Measurements from ENCODE around the gene AUTS2.

The AUTS2 gene

GRCh38 chr7:69873512-69873911 lies 275.2 kb downstream of the AUTS2 start:
- H3K36me3 ChIP-seq = no peaks in the 10 kb centered on the region
- no peak for DNase-seq
- no peaks in the 10 kb centered on the region for H3K27me3 ChIP-seq (ENCODE audit: insufficient read depth, low read depth, severe bottlenecking)
- peak overlapping the region; percentile 24; the same call in 1 of the 2 replicates for H3K27ac ChIP-seq
- H3K4me3 ChIP-seq (ENCODE audit: low read depth, low read length) = no peak overlapping the region
- TF ChIP-seq CTCF (IDR thresholded peaks at IDR 0.05; ENCODE audit: low read depth, low read length) = no peak
- no peaks in the 10 kb centered on the region for H3K9me3 ChIP-seq (ENCODE audit: severe bottlenecking)

- no peak for TF ChIP-seq CTCF (IDR thresholded peaks at IDR 0.05; ENCODE audit: low read depth, low read length)
- no peak for DNase-seq
- Histone ChIP-seq H3K36me3 (no peaks in the 10 kb centered on the region), H3K4me3 (ENCODE audit: low read depth, low read length) (no peak overlapping the region), H3K9me3 (ENCODE audit: severe bottlenecking) (no peaks in the 10 kb centered on the region), H3K27me3 (ENCODE audit: insufficient read depth, low read depth, severe bottlenecking) (no peaks in the 10 kb centered on the region), H3K27ac (no peak overlapping the region)
Observed at GRCh38 chr7:69878015-69878414, 279.7 kb downstream of the AUTS2 start.

GRCh38 chr7:69878591-69878990 lies 280.3 kb downstream of the AUTS2 start:
- Histone ChIP-seq H3K9me3 (ENCODE audit: severe bottlenecking) (no peaks in the 10 kb centered on the region), H3K4me3 (ENCODE audit: low read depth, low read length) (no peak overlapping the region), H3K36me3 (no peaks in the 10 kb centered on the region), H3K27ac (no peak overlapping the region), H3K27me3 (ENCODE audit: insufficient read depth, low read depth, severe bottlenecking) (no peaks in the 10 kb centered on the region)
- TF ChIP-seq CTCF (IDR thresholded peaks at IDR 0.05; ENCODE audit: low read depth, low read length) = no peak
- DNase-seq = no peak

GRCh38 chr7:69879989-69880388 lies 281.7 kb downstream of the AUTS2 start:
- no peak overlapping the region for H3K4me3 ChIP-seq (ENCODE audit: low read depth, low read length)
- no peaks in the 10 kb centered on the region for H3K9me3 ChIP-seq (ENCODE audit: severe bottlenecking)
- TF ChIP-seq CTCF (IDR thresholded peaks at IDR 0.05; ENCODE audit: low read depth, low read length) = no peak
- no peaks in the 10 kb centered on the region for H3K27me3 ChIP-seq (ENCODE audit: insufficient read depth, low read depth, severe bottlenecking)
- no peaks in the 10 kb centered on the region for H3K36me3 ChIP-seq
- no peak for DNase-seq
- H3K27ac ChIP-seq = peak overlapping the region; percentile 74

- no peaks in the 10 kb centered on the region for H3K36me3 ChIP-seq
- H3K9me3 ChIP-seq (ENCODE audit: severe bottlenecking) = no peaks in the 10 kb centered on the region
- DNase-seq = peak; percentile 70
- TF ChIP-seq CTCF (IDR thresholded peaks at IDR 0.05; ENCODE audit: low read depth, low read length) = no peak
- H3K27me3 ChIP-seq (ENCODE audit: insufficient read depth, low read depth, severe bottlenecking) = no peaks in the 10 kb centered on the region
- peak overlapping the region; percentile 74 for H3K27ac ChIP-seq
- no peak overlapping the region for H3K4me3 ChIP-seq (ENCODE audit: low read depth, low read length)
Observed at GRCh38 chr7:69880840-69881239, 282.6 kb downstream of the AUTS2 start.

- H3K27me3 ChIP-seq (ENCODE audit: insufficient read depth, low read depth, severe bottlenecking) = no peaks in the 10 kb centered on the region
- no peak for DNase-seq
- no peak for TF ChIP-seq CTCF (IDR thresholded peaks at IDR 0.05; ENCODE audit: low read depth, low read length)
- H3K9me3 ChIP-seq (ENCODE audit: severe bottlenecking) = no peaks in the 10 kb centered on the region
- no peak overlapping the region for H3K4me3 ChIP-seq (ENCODE audit: low read depth, low read length)
- H3K36me3 ChIP-seq = no peaks in the 10 kb centered on the region
- H3K27ac ChIP-seq = no peak overlapping the region
Observed at GRCh38 chr7:69882269-69882668, 284.0 kb downstream of the AUTS2 start.
